HepG2 (cell line): ENCODE measurements around the gene TNFRSF6B. TPM values are rescaled to one million over a fixed set of nuclear protein-coding genes. Genes with fewer than 3 reads are reported as not detected.

Source experiments
- CBX1 ChIP-seq: IDR thresholded peaks from one replicate; pipeline ENCODE4 v1.6.1; 2016; ENCODE audit warnings: antibody characterized with exemption, low read depth
- FLYWCH1 ChIP-seq: sonication (generic); formaldehyde crosslinking; IDR thresholded peaks from 2 replicates; pipeline ENCODE4 v1.8.1; 2023; ENCODE audit warnings: mild to moderate bottlenecking, missing genetic modification reagents
- FOXK1 ChIP-seq: sonication (generic); formaldehyde crosslinking; IDR thresholded peaks from 2 replicates; pipeline ENCODE4 v1.4.0; 2020; ENCODE audit warnings: low read depth, missing genetic modification reagents, borderline replicate concordance
- FOXP4 ChIP-seq: sonication (generic); formaldehyde crosslinking; IDR thresholded peaks from 2 replicates; pipeline ENCODE4 v1.4.0; 2020; ENCODE audit warnings: missing genetic modification reagents
- KLF15 ChIP-seq: sonication (generic); formaldehyde crosslinking; IDR thresholded peaks from 2 replicates; pipeline ENCODE4 v1.8.1; 2023; ENCODE audit warnings: borderline replicate concordance, mild to moderate bottlenecking, inconsistent platforms, missing genetic modification reagents, mixed read lengths
- KLF9 ChIP-seq: IDR thresholded peaks from 2 replicates; pipeline ENCODE4 v1.6.1; 2016; ENCODE audit warnings: low read depth
- NCOR1 ChIP-seq: fragments of 200-600 bp; sonication (generic); IDR thresholded peaks from 2 replicates; pipeline ENCODE4 v1.7.0; 2017; ENCODE audit warnings: antibody characterized with exemption, low read length, borderline replicate concordance
- NRL ChIP-seq: sonication (generic); formaldehyde crosslinking; IDR thresholded peaks from 2 replicates; pipeline ENCODE4 v1.5.0; 2020; ENCODE audit warnings: missing genetic modification reagents, mild to moderate bottlenecking, moderate library complexity, borderline replicate concordance
- PAXIP1 ChIP-seq: sonication (generic); formaldehyde crosslinking; conservative IDR thresholded peaks from 2 replicates; pipeline ENCODE4 v1.4.0; 2020; ENCODE audit warnings: mild to moderate bottlenecking, missing genetic modification reagents, moderate library complexity
- RAD51 ChIP-seq: fragments of 450-650 bp; IDR thresholded peaks from 2 replicates; pipeline ENCODE4 v1.6.1; 2016; ENCODE audit warnings: borderline replicate concordance
- ZEB1 ChIP-seq: IDR thresholded peaks from 2 replicates; pipeline ENCODE4 v1.6.1; 2012; ENCODE audit warnings: mild to moderate bottlenecking, low read depth, inconsistent platforms; ENCODE audit not compliant: insufficient replicate concordance
- ZNF251 ChIP-seq: sonication (generic); formaldehyde crosslinking; IDR thresholded peaks from 2 replicates; pipeline ENCODE4 v1.9.0; 2021; ENCODE audit warnings: mild to moderate bottlenecking, missing genetic modification reagents
- ZNF451 ChIP-seq: sonication (generic); formaldehyde crosslinking; IDR thresholded peaks from 2 replicates; pipeline ENCODE4 v1.5.0; 2020; ENCODE audit warnings: mild to moderate bottlenecking, missing genetic modification reagents
- ZNF609 ChIP-seq: sonication (generic); formaldehyde crosslinking; IDR thresholded peaks from 2 replicates; pipeline ENCODE4 v1.4.0; 2020; ENCODE audit warnings: mild to moderate bottlenecking, missing genetic modification reagents, borderline replicate concordance
- ZNF768 ChIP-seq: sonication (generic); formaldehyde crosslinking; IDR thresholded peaks from 2 replicates; pipeline ENCODE4 v1.4.0; 2020; ENCODE audit warnings: missing genetic modification reagents
- polyA plus RNA-seq, 8 experiments: library from polyadenylated mRNA; depleted of rRNA in 3 of 8; stranded (reverse) in 7 of 8; unstranded in 1 of 8; fragments of >200 nt; fragmentation: Illumina TruSeq in 4 of 8; extraction: Trizol in 4 of 8; gene quantifications; 2 replicates each; pipeline versions ENCODE4 v1.2.1 to v1.2.3, GENCODE V29; 2011 to 2016; ENCODE audit warnings: low read depth in 4 of 8, missing spikeins in 1 of 8, mixed read lengths in 1 of 8; ENCODE audit not compliant: insufficient read depth in 1 of 8
- total RNA-seq, 5 experiments: library from RNA; depleted of rRNA; stranded (reverse); fragments of >200 nt; fragmentation: Illumina TruSeq; extraction: Trizol; gene quantifications; 2 replicates each; pipeline ENCODE4 v1.2.3, GENCODE V29; 2016; ENCODE audit warnings: low read depth in 1 of 5
- TF ChIP-seq, protein P1 (sequence below): sonication (generic); formaldehyde crosslinking; IDR thresholded peaks from 2 replicates; pipeline ENCODE4 v1.5.0; 2020; ENCODE audit warnings: missing genetic modification reagents

The TNFRSF6B gene
- total and polyA plus RNA-seq, 2 of the 13 experiments (the other 11 are each of a cell fraction or from before 2014, with no cell fraction given): 0.24 TPM; not detected in 1

DNA sequence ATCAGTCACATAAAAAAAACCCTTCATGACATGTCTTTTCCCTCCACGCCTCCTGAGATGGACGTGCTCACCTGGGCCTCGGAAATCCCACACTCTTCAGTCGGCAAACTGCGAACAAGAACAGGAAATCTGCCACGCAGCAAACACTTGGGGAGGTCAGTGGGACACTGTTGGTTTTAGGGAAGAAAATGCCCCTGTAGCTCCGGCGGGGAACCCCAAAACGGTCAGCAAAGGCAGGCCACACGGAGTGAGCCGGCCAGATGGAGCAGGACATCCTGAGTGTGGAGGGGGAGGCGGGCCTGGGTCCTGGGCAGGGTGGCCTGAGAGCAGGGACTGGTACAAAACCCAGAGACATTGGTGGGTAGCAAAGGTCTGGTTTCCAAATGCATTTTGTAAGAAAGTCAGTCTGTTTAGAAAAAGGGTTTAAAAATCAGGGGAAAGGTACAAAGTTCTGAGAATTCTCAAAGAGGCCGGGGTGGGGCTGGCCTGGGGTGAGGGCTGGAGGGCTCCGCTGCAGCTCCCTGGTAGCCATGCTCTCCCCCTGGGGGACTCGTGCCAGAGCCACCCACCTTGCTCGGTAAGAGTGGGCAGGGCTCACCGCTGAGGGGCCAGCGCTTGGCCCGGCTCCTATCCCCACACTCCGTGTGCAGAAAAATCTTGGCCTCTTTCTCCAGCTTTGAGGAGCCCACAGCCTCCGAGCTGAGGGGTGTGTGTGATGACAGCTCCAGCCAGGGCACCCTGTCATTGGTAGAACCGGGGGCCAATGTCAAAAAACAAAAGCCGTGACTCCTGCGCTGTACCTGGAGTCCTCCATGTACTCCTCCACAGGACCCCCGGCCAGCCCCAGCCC lies 48.3 kb downstream of the TNFRSF6B start (continued):
- TF ChIP-seq PAXIP1 (CRISPR knock-in tag): peak; percentile 57; the same call in 1 of the 2 replicates
- TF ChIP-seq ZNF251 (CRISPR knock-in tag): 0 out of 2 replicates have a peak, but pooled peaks have one; percentile 65
- peak; percentile 83 for TF ChIP-seq NCOR1
- no peak for TF ChIP-seq ZNF768 (CRISPR knock-in tag)
- TF ChIP-seq ZEB1: no peak
- TF ChIP-seq RAD51: no peak
- no peak for TF ChIP-seq FOXP4 (CRISPR knock-in tag)
- no peak for TF ChIP-seq FOXK1 (CRISPR knock-in tag)
- no peak for TF ChIP-seq KLF15 (CRISPR knock-in tag)
- TF ChIP-seq NRL (CRISPR knock-in tag): no peak; the same call in 1 of the 2 replicates
- TF ChIP-seq ZNF451 (CRISPR knock-in tag): no peak
- TF ChIP-seq FLYWCH1 (CRISPR knock-in tag): no peak
- TF ChIP-seq KLF9 (CRISPR knock-in tag): no peak
- peak; percentile 70 for TF ChIP-seq ZNF609 (CRISPR knock-in tag)
- no peak for TF ChIP-seq CBX1
- TF ChIP-seq, protein P1, sequence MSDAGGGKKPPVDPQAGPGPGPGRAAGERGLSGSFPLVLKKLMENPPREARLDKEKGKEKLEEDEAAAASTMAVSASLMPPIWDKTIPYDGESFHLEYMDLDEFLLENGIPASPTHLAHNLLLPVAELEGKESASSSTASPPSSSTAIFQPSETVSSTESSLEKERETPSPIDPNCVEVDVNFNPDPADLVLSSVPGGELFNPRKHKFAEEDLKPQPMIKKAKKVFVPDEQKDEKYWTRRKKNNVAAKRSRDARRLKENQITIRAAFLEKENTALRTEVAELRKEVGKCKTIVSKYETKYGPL (CRISPR knock-in tag): no peak
